Keratinocyte (primary cell): ENCODE results near the gene UGT2B7. TPM values are rescaled to one million over a fixed set of nuclear protein-coding genes. Genes with fewer than 3 reads are reported as not detected.

Experiments
- DNase-seq: peaks from one replicate; pipeline ENCODE4 v3.0.0-alpha.2; 2011; ENCODE audit warnings: low read depth, missing footprints, low spot score
- FAIRE-seq: peaks from 2 replicates; lab custom pipeline; 2011; peaks lifted over from hg19 to GRCh38; lab: Jason Lieb, UNC
- H2AFZ ChIP-seq: 2 replicates; pipeline ENCODE4 v1.6.0; 2012; ENCODE audit warnings: low read length, control low read depth, inconsistent platforms; ENCODE audit not compliant: control insufficient read depth
- H3K27ac ChIP-seq: 2 replicates; pipeline ENCODE4 v1.5.1; 2011; ENCODE audit warnings: low read length; ENCODE audit not compliant: control insufficient read depth, insufficient read depth
- H3K27me3 ChIP-seq: 3 replicates; pipeline ENCODE4 v1.6.0; 2011; ENCODE audit warnings: low read length; ENCODE audit not compliant: control insufficient read depth, insufficient read depth; ENCODE audit errors: extremely low read depth
- H3K36me3 ChIP-seq, 2 experiments: 2 replicates in 1 of 2; 3 replicates in 1 of 2; pipeline ENCODE4 v1.5.1; 2011; ENCODE audit warnings: low read length in 2 of 2, mild to moderate bottlenecking in 1 of 2; ENCODE audit not compliant: control insufficient read depth in 2 of 2, insufficient read depth in 2 of 2; ENCODE audit errors: extremely low read depth in 1 of 2
- H3K4me1 ChIP-seq: 3 replicates; pipeline ENCODE4 v1.5.1; 2011; ENCODE audit warnings: low read length; ENCODE audit not compliant: control insufficient read depth, insufficient read depth; ENCODE audit errors: extremely low read depth
- H3K4me2 ChIP-seq: 3 replicates; pipeline ENCODE4 v1.6.0; 2011; ENCODE audit warnings: low read depth, low read length; ENCODE audit not compliant: control insufficient read depth, insufficient read depth; ENCODE audit errors: extremely low read depth
- H3K4me3 ChIP-seq, 3 experiments: fragments of 200-600 bp in 1 of 3; sonication (generic) in 1 of 3; 2 replicates in 2 of 3; 3 replicates in 1 of 3; pipeline ENCODE4 v1.5.1; 2011 to 2016; ENCODE audit warnings: low read length in 3 of 3, mild to moderate bottlenecking in 3 of 3, control low read depth in 2 of 3, inconsistent platforms in 1 of 3, low read depth in 1 of 3, mixed read lengths in 1 of 3, mixed run types in 1 of 3, moderate library complexity in 1 of 3; ENCODE audit not compliant: control insufficient read depth in 2 of 3, insufficient read depth in 2 of 3; ENCODE audit errors: extremely low read depth in 1 of 3
- H3K79me2 ChIP-seq: 2 replicates; pipeline ENCODE4 v1.6.0; 2012; ENCODE audit warnings: low read length; ENCODE audit not compliant: control insufficient read depth, insufficient read depth
- H3K9ac ChIP-seq: 3 replicates; pipeline ENCODE4 v1.6.0; 2011; ENCODE audit warnings: low read length; ENCODE audit not compliant: control insufficient read depth, insufficient read depth; ENCODE audit errors: extremely low read depth
- H3K9me1 ChIP-seq: 3 replicates; pipeline ENCODE4 v1.6.0; 2011; ENCODE audit warnings: low read length; ENCODE audit not compliant: control insufficient read depth, insufficient read depth; ENCODE audit errors: extremely low read depth
- H3K9me3 ChIP-seq: 2 replicates; pipeline ENCODE4 v1.5.1; 2012; ENCODE audit warnings: low read depth, low read length; ENCODE audit not compliant: control insufficient read depth
- H4K20me1 ChIP-seq: 3 replicates; pipeline ENCODE4 v1.6.0; 2011; ENCODE audit warnings: low read length; ENCODE audit not compliant: control insufficient read depth, insufficient read depth; ENCODE audit errors: extremely low read depth
- CTCF ChIP-seq, 3 experiments: IDR thresholded peaks in 1 of 3; conservative IDR thresholded peaks in 1 of 3; optimal IDR thresholded peaks in 1 of 3; 2 replicates in 2 of 3; 3 replicates in 1 of 3; pipeline versions ENCODE3 to v1.5.1; 2011; ENCODE audit warnings: low read length in 3 of 3, mild to moderate bottlenecking in 3 of 3, moderate library complexity in 2 of 3, control low read depth in 1 of 3, inconsistent platforms in 1 of 3; ENCODE audit not compliant: insufficient read depth in 2 of 3; ENCODE audit errors: extremely low read depth in 1 of 3
- EZH2 ChIP-seq: IDR thresholded peaks from one replicate; pipeline ENCODE4 v1.6.1; 2012; ENCODE audit warnings: inconsistent platforms, mild to moderate bottlenecking, low read length, moderate library complexity
- dilution Hi-C: fragments of 300-500 bp; cut with MboI; formaldehyde crosslinking; loops from one replicate; pipeline ENCODE4 v1.7.0; 2020; ENCODE audit warnings: low sequenced_read_pairs; ENCODE audit not compliant: extremely low pct_ligation_motif_present
- polyA plus RNA-seq, 5 experiments: library from polyadenylated mRNA; depleted of rRNA in 3 of 5; stranded (reverse) in 3 of 5; stranded (forward) in 1 of 5; unstranded in 1 of 5; fragments of >200 nt; gene quantifications; 1 replicate in 1 of 5; 2 replicates in 3 of 5; 3 replicates in 1 of 5; pipeline versions ENCODE4 v1.2.1 to v1.2.3, GENCODE V29; 2011 to 2012; ENCODE audit warnings: missing spikeins in 2 of 5, low read depth in 1 of 5, low replicate concordance in 1 of 5

Gene UGT2B7
- polyA plus RNA-seq, 1 donor (not counting 4 experiments of a cell fraction or from before 2014, with no cell fraction given), result 0.05 TPM

GRCh38 chr4:69126024-69126423 lies 29.8 kb downstream of the UGT2B7 start:
- Histone ChIP-seq H3K9me1 (no peaks in the 10 kb centered on the region), H3K27ac (no peak overlapping the region), H3K9ac (no peak overlapping the region), H2AFZ (no peak overlapping the region), H4K20me1 (no peaks in the 10 kb centered on the region), H3K4me3 (no peak overlapping the region), H3K9me3 (no peaks in the 10 kb centered on the region), H3K4me2 (no peak overlapping the region), H3K36me3 (no peaks in the 10 kb centered on the region), H3K79me2 (no peaks in the 10 kb centered on the region), H3K4me1 (peaks cover 8% of the 10 kb centered on the region), H3K27me3 (no peaks in the 10 kb centered on the region)
- DNase-seq (no peak), FAIRE-seq (no peak)
- TF ChIP-seq EZH2 (no peak), CTCF (optimal IDR thresholded peaks at IDR 0.05 in 1 of 3, IDR thresholded peaks at IDR 0.05 in 1 of 3, conservative IDR thresholded peaks at IDR 0.05 in 1 of 3; ENCODE audit: extremely low read depth in 1 of 3, insufficient read depth in 2 of 3, low read length in 3 of 3) (no peak)
- dilution Hi-C loops, result no loop called here

GRCh38 chr4:69133993-69134392 lies 37.7 kb downstream of the UGT2B7 start:
- FAIRE-seq, result no peak
- Histone ChIP-seq H4K20me1 (no peaks in the 10 kb centered on the region), H3K9ac (no peak overlapping the region), H3K4me3 (no peak overlapping the region), H3K79me2 (no peaks in the 10 kb centered on the region), H3K27me3 (no peaks in the 10 kb centered on the region), H3K4me1 (no peaks in the 10 kb centered on the region), H3K9me1 (no peaks in the 10 kb centered on the region), H3K4me2 (no peak overlapping the region), H3K9me3 (no peaks in the 10 kb centered on the region), H3K36me3 (no peaks in the 10 kb centered on the region), H3K27ac (no peak overlapping the region), H2AFZ (no peak overlapping the region)
- TF ChIP-seq EZH2 (no peak), CTCF (optimal IDR thresholded peaks at IDR 0.05 in 1 of 3, IDR thresholded peaks at IDR 0.05 in 1 of 3, conservative IDR thresholded peaks at IDR 0.05 in 1 of 3; ENCODE audit: extremely low read depth in 1 of 3, insufficient read depth in 2 of 3, low read length in 3 of 3) (no peak)
- DNase-seq, result no peak
- dilution Hi-C loops, result no loop called here
